GM18526 (cell line): ENCODE results near the gene MED22.

Source experiments
- POLR2A ChIP-seq: IDR thresholded peaks from 3 replicates; pipeline ENCODE4 v1.6.1; 2011; ENCODE audit not compliant: insufficient read length; ENCODE audit errors: extremely low read depth

MED22 gene

GRCh38 chr9:133347985-133348717 lies at the start of gene MED22, which contains the start of gene RPL7A:
MED22 (minus strand) TSS chr9:133348131; CDS start chr9:133346662, 1,469 bp downstream.
RPL7A (plus strand) TSS chr9:133348218; CDS start chr9:133348244, 26 bp downstream.
- TF ChIP-seq POLR2A: peak; percentile 99

GRCh38 chr9:133397370-133397769 lies 49.4 kb upstream of the MED22 start:
- TF ChIP-seq POLR2A: no peak

GRCh38 chr9:133396952-133397351 lies 49.0 kb upstream of the MED22 start:
- no peak for TF ChIP-seq POLR2A

GRCh38 chr9:133394687-133395271 lies 46.8 kb upstream of the MED22 start:
- no peak for TF ChIP-seq POLR2A

- TF ChIP-seq POLR2A: no peak
Observed at GRCh38 chr9:133393399-133393798, 45.5 kb upstream of the MED22 start.

- no peak for TF ChIP-seq POLR2A
Observed at GRCh38 chr9:133390713-133391112, 42.8 kb upstream of the MED22 start.

GRCh38 chr9:133389562-133389961 lies 41.6 kb upstream of the MED22 start:
- no peak for TF ChIP-seq POLR2A

GRCh38 chr9:133389025-133389557 lies 41.2 kb upstream of the MED22 start:
- no peak for TF ChIP-seq POLR2A

- TF ChIP-seq POLR2A: no peak
Observed at GRCh38 chr9:133387680-133388079, 39.7 kb upstream of the MED22 start.

GRCh38 chr9:133386338-133386737 lies 38.4 kb upstream of the MED22 start:
- no peak for TF ChIP-seq POLR2A

GRCh38 chr9:133385452-133385851 lies 37.5 kb upstream of the MED22 start:
- TF ChIP-seq POLR2A: no peak

GRCh38 chr9:133384736-133385321 lies 36.9 kb upstream of the MED22 start:
- no peak for TF ChIP-seq POLR2A

- TF ChIP-seq POLR2A: no peak
Observed at GRCh38 chr9:133383438-133383837, 35.5 kb upstream of the MED22 start.

GRCh38 chr9:133382507-133383141 lies 34.7 kb upstream of the MED22 start:
- no peak for TF ChIP-seq POLR2A

GRCh38 chr9:133380734-133381133 lies 32.8 kb upstream of the MED22 start:
- TF ChIP-seq POLR2A: no peak
